ENCODE results near the gene LRMDA. TPM values are rescaled to one million over a fixed set of nuclear protein-coding genes. Genes with fewer than 3 reads are reported as not detected.

LRMDA gene
- total RNA-seq, 6 experiments from 2014 or later, result 0.32 TPM; not detected in 5

GRCh38 chr10:76497666-76498065 is 1066.2 kb downstream of the LRMDA start:
- no peaks in the 10 kb centered on the region; the same call in 1 of the 2 replicates for H3K27me3 Mint-ChIP-seq (ENCODE audit: insufficient read depth)
- H3K9me3 Mint-ChIP-seq, result peaks cover 3% of the 10 kb centered on the region
- no peak overlapping the region for H3K27ac Mint-ChIP-seq
- no peaks in the 10 kb centered on the region for H3K36me3 Mint-ChIP-seq (ENCODE audit: low read depth)
- TF ChIP-seq CTCF (IDR thresholded peaks at IDR 0.05), result no peak
- H3K4me1 Mint-ChIP-seq (ENCODE audit: low read depth), result peaks cover 21% of the 10 kb centered on the region
- H3K4me3 Mint-ChIP-seq, result no peak overlapping the region
- no peak for DNase-seq

- TF ChIP-seq CTCF (IDR thresholded peaks at IDR 0.05), result no peak
- Mint-ChIP-seq H3K27me3 (ENCODE audit: insufficient read depth) (peaks cover 3% of the 10 kb centered on the region; the same call in 1 of the 2 replicates), H3K4me3 (no peak overlapping the region), H3K36me3 (ENCODE audit: low read depth) (no peaks in the 10 kb centered on the region; the same call in 1 of the 2 replicates), H3K9me3 (peaks cover 4% of the 10 kb centered on the region; the same call in 1 of the 2 replicates), H3K27ac (no peak overlapping the region), H3K4me1 (ENCODE audit: low read depth) (no peaks in the 10 kb centered on the region)
- DNase-seq, result no peak
Measured at GRCh38 chr10:76504823-76505222, 1073.4 kb downstream of the LRMDA start.

- H3K27me3 Mint-ChIP-seq (ENCODE audit: insufficient read depth), result peaks cover 3% of the 10 kb centered on the region; the same call in 1 of the 2 replicates
- no peak overlapping the region for H3K4me3 Mint-ChIP-seq
- DNase-seq, result no peak
- H3K9me3 Mint-ChIP-seq, result peaks cover 3% of the 10 kb centered on the region; the same call in 1 of the 2 replicates
- TF ChIP-seq CTCF (IDR thresholded peaks at IDR 0.05), result no peak
- no peaks in the 10 kb centered on the region for H3K4me1 Mint-ChIP-seq (ENCODE audit: low read depth)
- H3K27ac Mint-ChIP-seq, result no peak overlapping the region
- H3K36me3 Mint-ChIP-seq (ENCODE audit: low read depth), result no peaks in the 10 kb centered on the region; the same call in 1 of the 2 replicates
Measured at GRCh38 chr10:76509446-76509845, 1078.0 kb downstream of the LRMDA start.

- no peak for DNase-seq
- Mint-ChIP-seq H3K27me3 (ENCODE audit: insufficient read depth) (peaks cover 6% of the 10 kb centered on the region), H3K9me3 (no peaks in the 10 kb centered on the region), H3K4me3 (no peak overlapping the region), H3K27ac (no peak overlapping the region), H3K4me1 (ENCODE audit: low read depth) (no peaks in the 10 kb centered on the region), H3K36me3 (ENCODE audit: low read depth) (no peaks in the 10 kb centered on the region)
- TF ChIP-seq CTCF (IDR thresholded peaks at IDR 0.05), result no peak
Measured at GRCh38 chr10:76514321-76514720, 1082.9 kb downstream of the LRMDA start.

- no peak overlapping the region for H3K27ac Mint-ChIP-seq
- H3K27me3 Mint-ChIP-seq (ENCODE audit: insufficient read depth), result peaks cover 3% of the 10 kb centered on the region; the same call in 1 of the 2 replicates
- no peaks in the 10 kb centered on the region for H3K4me1 Mint-ChIP-seq (ENCODE audit: low read depth)
- TF ChIP-seq CTCF (IDR thresholded peaks at IDR 0.05), result no peak
- no peak overlapping the region for H3K4me3 Mint-ChIP-seq
- no peaks in the 10 kb centered on the region for H3K36me3 Mint-ChIP-seq (ENCODE audit: low read depth)
- no peak for DNase-seq
- H3K9me3 Mint-ChIP-seq, result no peaks in the 10 kb centered on the region
Measured at GRCh38 chr10:76514869-76515268, 1083.4 kb downstream of the LRMDA start.

GRCh38 chr10:76522547-76522946 is 1091.1 kb downstream of the LRMDA start:
- no peaks in the 10 kb centered on the region; the same call in 1 of the 2 replicates for H3K27me3 Mint-ChIP-seq (ENCODE audit: insufficient read depth)
- TF ChIP-seq CTCF (IDR thresholded peaks at IDR 0.05), result no peak
- H3K36me3 Mint-ChIP-seq (ENCODE audit: low read depth), result no peaks in the 10 kb centered on the region
- H3K4me1 Mint-ChIP-seq (ENCODE audit: low read depth), result no peaks in the 10 kb centered on the region; the same call in 1 of the 2 replicates
- H3K9me3 Mint-ChIP-seq, result no peaks in the 10 kb centered on the region
- H3K4me3 Mint-ChIP-seq, result no peak overlapping the region
- no peak overlapping the region for H3K27ac Mint-ChIP-seq
- DNase-seq, result no peak
